Measurements from ENCODE around the gene SPATA21.

- TF ChIP-seq POLR2AphosphoS5 (IDR thresholded peaks at IDR 0.05; ENCODE audit: borderline replicate concordance, low read depth, low read length) (no peak), EZH2 (IDR thresholded peaks at IDR 0.05) (no peak)
These were observed 37.1 kb upstream of the SPATA21 start for GRCh38 chr1:16474166-16474800.
